ENCODE results near the gene VPS54.

Gene VPS54

GRCh38 chr2:64019083-64019974, at the start of gene VPS54:
Gene VPS54 (minus strand): TSS chr2:64019428. CDS start chr2:63983999, 35,429 bp downstream.
- DNase-seq (ENCODE audit: low read depth), result peak; percentile 45

- no peak for DNase-seq (ENCODE audit: low read depth)
Measured at GRCh38 chr2:64067326-64067725, 48.1 kb upstream of the VPS54 start.

- no peak for DNase-seq (ENCODE audit: low read depth)
Measured at GRCh38 chr2:64065516-64065915, 46.3 kb upstream of the VPS54 start.

GRCh38 chr2:64063924-64064331, 44.7 kb upstream of the VPS54 start:
- DNase-seq (ENCODE audit: low read depth), result no peak

GRCh38 chr2:64063454-64063853, 44.2 kb upstream of the VPS54 start:
- DNase-seq (ENCODE audit: low read depth), result no peak

GRCh38 chr2:64062840-64063239, 43.6 kb upstream of the VPS54 start:
- DNase-seq (ENCODE audit: low read depth), result no peak

GRCh38 chr2:64059270-64059669, 40.0 kb upstream of the VPS54 start:
- no peak for DNase-seq (ENCODE audit: low read depth)

- DNase-seq (ENCODE audit: low read depth), result no peak
Measured at GRCh38 chr2:64056021-64056420, 36.8 kb upstream of the VPS54 start.

- no peak for DNase-seq (ENCODE audit: low read depth)
Measured at GRCh38 chr2:64054161-64054915, 35.1 kb upstream of the VPS54 start.

- no peak for DNase-seq (ENCODE audit: low read depth)
Measured at GRCh38 chr2:64052463-64053241, 33.4 kb upstream of the VPS54 start.

GRCh38 chr2:64049633-64050220, 30.5 kb upstream of the VPS54 start:
- DNase-seq (ENCODE audit: low read depth), result peak; percentile 46

GRCh38 chr2:64045938-64046337, 26.7 kb upstream of the VPS54 start:
- DNase-seq (ENCODE audit: low read depth), result no peak

GRCh38 chr2:64040161-64040560, 20.9 kb upstream of the VPS54 start:
- DNase-seq (ENCODE audit: low read depth), result no peak

- DNase-seq (ENCODE audit: low read depth), result no peak
Measured at GRCh38 chr2:64036034-64036705, 16.9 kb upstream of the VPS54 start.

- DNase-seq (ENCODE audit: low read depth), result no peak
Measured at GRCh38 chr2:64035072-64035942, 16.1 kb upstream of the VPS54 start.

GRCh38 chr2:64029116-64029665, 10.0 kb upstream of the VPS54 start:
- DNase-seq (ENCODE audit: low read depth), result no peak

- no peak for DNase-seq (ENCODE audit: low read depth)
Measured at GRCh38 chr2:64025741-64026140, 6.5 kb upstream of the VPS54 start.

- no peak for DNase-seq (ENCODE audit: low read depth)
Measured at GRCh38 chr2:64024259-64024949, 5.2 kb upstream of the VPS54 start.

- DNase-seq (ENCODE audit: low read depth), result no peak
Measured at GRCh38 chr2:64023485-64024258, 4.4 kb upstream of the VPS54 start.

All from GM04504 (cell line).